CD4-positive, alpha-beta T cell treated with Interleukin-6 for 4 hours (primary cell): ENCODE data around the gene BCAP31.
A peak's percentile ranks its signal among the peaks of the same experiment; 100 is the strongest.
"Not testable (repeated sequence)": the region's sequence is repeated elsewhere in the genome, so short reads cannot be mapped to it uniquely, and the experiment has no call there.

Experiments
- DNase-seq: peaks from one replicate; pipeline ENCODE4 v3.0.0-alpha.2; 2020; ENCODE audit warnings: mixed read lengths

BCAP31 gene

GRCh38 chrX:153733651-153734240 lies 9.6 kb upstream of the BCAP31 start:
- DNase-seq, result no peak

GRCh38 chrX:153732401-153732800 lies 8.2 kb upstream of the BCAP31 start:
- no peak for DNase-seq

GRCh38 chrX:153731845-153732215 lies 7.6 kb upstream of the BCAP31 start:
- DNase-seq, result no peak

GRCh38 chrX:153731117-153731844 lies 7.1 kb upstream of the BCAP31 start:
- DNase-seq, result no peak

- not testable (repeated sequence) for DNase-seq
Measured at GRCh38 chrX:153730115-153730514, 5.9 kb upstream of the BCAP31 start.

GRCh38 chrX:153728951-153729631 lies 4.9 kb upstream of the BCAP31 start:
- no peak for DNase-seq

- no peak for DNase-seq
Measured at GRCh38 chrX:153728095-153728494, 3.9 kb upstream of the BCAP31 start.

GRCh38 chrX:153727123-153727931 lies 3.1 kb upstream of the BCAP31 start:
- DNase-seq, result no peak

- DNase-seq, result peak; percentile 58
Measured at GRCh38 chrX:153726286-153727122, 2.3 kb upstream of the BCAP31 start.

GRCh38 chrX:153725832-153726285 lies 1.7 kb upstream of the BCAP31 start:
- no peak for DNase-seq

- DNase-seq, result no peak
Measured at GRCh38 chrX:153725039-153725831, 1.0 kb upstream of the BCAP31 start.

GRCh38 chrX:153723351-153724251 lies 586 bp downstream of the BCAP31 start:
- peak; percentile 73 for DNase-seq

- no peak for DNase-seq
Measured at GRCh38 chrX:153722704-153723350, 1.4 kb downstream of the BCAP31 start.

GRCh38 chrX:153719701-153720100 lies 4.5 kb downstream of the BCAP31 start:
- DNase-seq, result no peak

GRCh38 chrX:153719238-153719637 lies 4.9 kb downstream of the BCAP31 start:
- DNase-seq, result no peak

- DNase-seq, result no peak
Measured at GRCh38 chrX:153717445-153717844, 6.7 kb downstream of the BCAP31 start.

- DNase-seq, result no peak
Measured at GRCh38 chrX:153714256-153714655, 9.9 kb downstream of the BCAP31 start.

- no peak for DNase-seq
Measured at GRCh38 chrX:153709726-153710674, 14.2 kb downstream of the BCAP31 start.

GRCh38 chrX:153708415-153708814 lies 15.8 kb downstream of the BCAP31 start:
- peak; percentile 56 for DNase-seq
